Cerebellar nuclear complex (tissue), 1 donor: ENCODE results near the gene TPX2.
"Not testable (repeated sequence)": the region's sequence is repeated elsewhere in the genome, so short reads cannot be mapped to it uniquely, and the experiment has no call there.

ENCODE experiments used
- DNase-seq, 2 experiments: peaks; one replicate each; lab custom pipeline; 2025; lab: John Stamatoyannopoulos, UW

TPX2 gene

DNA sequence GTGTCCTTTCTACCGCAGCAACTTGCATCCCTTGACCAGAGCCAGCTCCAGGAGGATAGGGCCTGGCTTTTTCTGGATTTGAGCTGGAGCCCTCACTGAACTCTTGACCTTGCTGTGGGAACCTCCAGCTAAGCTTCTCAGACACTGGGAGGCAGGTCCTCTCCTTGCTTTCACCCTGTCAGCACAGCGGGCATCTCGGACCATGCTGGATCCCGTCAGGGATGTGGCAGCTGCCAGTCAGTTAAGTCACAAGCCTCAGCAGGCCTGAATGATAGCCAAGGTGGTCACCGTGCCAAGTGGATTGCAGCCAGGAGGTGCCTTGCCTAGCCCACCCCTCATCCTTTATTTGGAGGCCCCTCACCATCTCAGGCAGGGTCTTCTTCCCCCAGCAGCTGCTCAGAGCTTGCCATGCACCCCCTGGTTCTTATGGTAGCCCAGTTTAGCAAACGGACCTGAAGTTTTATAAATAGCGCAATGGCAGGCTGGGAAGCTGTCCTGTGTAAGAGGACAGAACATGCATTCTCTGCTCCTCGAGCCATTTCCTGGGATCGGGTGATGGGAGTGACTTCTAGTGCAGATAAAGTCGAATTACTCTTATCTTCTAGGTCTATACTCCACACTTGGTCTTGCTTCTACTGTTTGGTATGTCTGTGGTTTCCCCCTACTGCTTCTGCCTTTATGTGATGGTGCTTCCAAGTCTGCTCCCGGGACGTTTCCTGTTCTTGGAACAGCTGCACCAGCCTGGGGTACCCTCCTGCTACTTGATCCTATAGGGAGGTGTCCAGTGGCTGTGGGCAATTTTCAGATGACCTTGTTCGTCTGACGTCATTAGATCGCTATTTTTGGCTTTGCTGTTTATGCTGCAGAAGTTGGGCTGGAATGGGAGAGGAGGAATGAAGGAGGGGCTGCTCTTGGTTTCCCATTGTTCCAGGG, 73.0 kb downstream of the TPX2 start:
- no peak for DNase-seq

DNA sequence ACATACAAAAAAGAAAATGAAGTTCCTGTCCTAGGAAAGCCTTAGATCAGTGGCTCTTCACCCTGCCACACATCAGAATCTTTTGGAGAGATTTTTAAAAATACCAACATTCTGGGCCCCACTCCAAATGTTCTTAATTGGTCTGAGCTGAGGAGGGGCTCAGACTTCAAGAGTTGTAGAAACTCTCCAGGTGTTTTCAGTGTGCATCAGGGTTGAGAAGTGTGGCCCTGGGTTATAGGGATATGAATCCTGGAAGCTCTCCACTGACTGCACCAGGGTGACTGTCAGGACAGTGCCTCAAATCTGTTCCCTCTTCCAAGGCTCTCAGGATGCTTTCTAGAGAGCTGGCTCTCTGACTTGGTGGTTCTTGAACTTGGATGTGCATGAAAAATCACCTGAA, 74.5 kb downstream of the TPX2 start:
- DNase-seq = no peak

DNA sequence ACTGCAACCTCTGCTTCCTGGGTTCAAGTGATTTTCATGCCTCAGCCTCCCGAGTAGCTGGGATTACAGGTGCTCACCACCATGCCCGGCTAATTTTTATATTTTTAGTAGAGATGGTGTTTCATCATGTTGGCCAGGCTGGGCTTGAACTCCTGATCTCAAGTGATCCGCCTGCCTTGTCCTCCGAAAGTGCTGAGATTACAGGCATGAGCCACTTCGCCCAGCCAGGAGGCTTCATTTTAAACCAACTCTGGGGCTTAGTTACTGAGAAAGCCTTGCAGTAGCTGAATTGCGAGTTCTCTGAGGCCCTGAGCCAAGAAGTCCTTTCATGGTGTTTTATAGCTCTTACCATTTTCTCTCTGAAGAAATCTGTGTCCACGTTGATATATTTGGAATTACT, 75.1 kb downstream of the TPX2 start:
- DNase-seq = not testable (repeated sequence)

DNA sequence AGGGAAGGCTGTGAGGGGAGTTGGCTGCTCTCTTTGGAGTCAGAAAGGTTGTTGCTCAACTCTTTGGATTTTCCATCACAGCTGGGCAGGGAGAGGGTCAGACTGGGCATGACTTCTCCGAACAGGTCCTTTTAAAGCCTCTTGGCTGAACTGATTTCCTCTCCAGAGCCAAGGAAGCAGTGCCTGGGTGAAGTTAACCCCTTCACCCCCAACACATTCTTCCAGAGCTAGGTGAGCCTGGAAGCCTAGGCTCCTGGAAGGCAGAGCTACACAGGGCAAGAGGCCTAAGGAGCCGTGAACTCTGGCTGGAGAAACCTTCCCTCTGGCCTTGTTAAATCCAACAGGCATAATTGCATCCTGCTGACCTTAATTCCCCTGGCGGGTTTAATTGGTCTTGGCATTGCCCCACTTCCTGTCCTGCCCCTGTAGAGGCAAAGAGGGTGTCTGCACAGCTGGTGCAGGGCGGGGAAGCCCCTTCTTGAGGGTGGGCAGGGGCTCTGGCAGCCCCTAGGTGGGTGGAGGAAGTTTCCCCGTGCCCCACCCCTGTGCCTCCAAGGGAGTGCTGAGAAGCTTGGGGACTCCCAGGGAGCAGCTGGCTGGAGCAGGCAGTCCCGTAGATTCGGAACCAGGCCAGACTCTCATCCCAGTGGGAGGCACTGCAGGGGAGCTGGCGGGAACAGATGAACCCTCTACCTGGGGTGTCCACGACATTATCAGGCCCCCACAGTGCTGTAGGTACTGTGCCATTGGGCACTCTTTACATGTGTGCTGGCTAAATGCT, 76.5 kb downstream of the TPX2 start:
- no peak for DNase-seq

DNA sequence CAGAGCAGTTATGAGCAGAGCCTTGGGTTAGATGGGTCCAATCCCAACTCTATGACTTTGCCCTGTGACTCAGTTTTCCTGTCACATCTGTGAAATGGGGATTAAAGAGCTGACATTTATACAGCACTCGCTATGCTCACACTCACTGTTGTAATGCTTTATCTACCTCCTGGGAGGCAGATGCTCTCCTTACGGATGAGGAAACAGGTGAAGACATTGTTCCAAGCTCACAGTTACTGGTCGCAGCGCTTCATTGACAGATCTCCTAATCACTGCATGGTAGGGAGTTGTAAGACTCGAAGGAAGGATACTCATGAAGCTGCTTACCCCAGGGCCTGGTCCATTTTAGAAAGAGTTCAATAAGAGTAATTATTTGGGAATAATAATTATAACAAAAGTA, 77.1 kb downstream of the TPX2 start:
- DNase-seq = peak in 1 of 2 experiments; percentile 8

- DNase-seq = no peak
These were observed 78.4 kb downstream of the TPX2 start for GRCh38 chr20:31817461-31817860.

DNA sequence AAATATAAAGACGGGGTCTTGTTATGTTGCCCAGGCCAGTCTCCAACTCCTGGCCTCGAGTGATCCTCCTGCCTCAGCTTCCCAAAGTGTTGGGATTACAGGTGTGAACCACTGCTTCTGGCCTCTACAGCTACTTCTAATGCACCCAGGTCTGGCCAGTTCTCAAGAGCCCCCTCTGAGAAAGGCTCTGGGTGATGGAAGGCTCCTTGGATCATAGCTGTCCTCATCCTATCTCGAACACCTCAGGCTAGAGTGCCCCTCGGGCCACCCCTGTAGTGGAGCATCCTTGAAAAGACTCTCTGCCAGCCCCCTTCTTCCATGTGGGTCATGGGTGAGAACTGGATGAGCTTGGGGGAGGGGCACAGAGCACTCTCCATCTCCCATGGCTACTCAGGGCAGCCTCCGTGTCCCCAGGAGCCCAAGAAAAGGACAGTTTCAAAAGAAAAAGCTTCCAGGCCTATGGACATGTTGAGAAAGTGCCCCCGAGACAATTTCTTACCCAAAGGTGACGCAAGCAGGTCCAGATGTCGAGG, 79.4 kb downstream of the TPX2 start:
- DNase-seq = no peak

- DNase-seq = no peak
These were observed 80.1 kb downstream of the TPX2 start, which contains the start of gene MYLK2 for GRCh38 chr20:31819083-31819784. Gene MYLK2 (plus strand): TSS chr20:31819356. CDS start chr20:31819581, 225 bp downstream.

GRCh38 chr20:31820228-31820627, 81.1 kb downstream of the TPX2 start:
- DNase-seq = no peak

- no peak for DNase-seq
These were observed 82.3 kb downstream of the TPX2 start for GRCh38 chr20:31821427-31821826.

GRCh38 chr20:31822421-31823330, 83.6 kb downstream of the TPX2 start:
- peak; percentile 26 to 63 for DNase-seq

DNA sequence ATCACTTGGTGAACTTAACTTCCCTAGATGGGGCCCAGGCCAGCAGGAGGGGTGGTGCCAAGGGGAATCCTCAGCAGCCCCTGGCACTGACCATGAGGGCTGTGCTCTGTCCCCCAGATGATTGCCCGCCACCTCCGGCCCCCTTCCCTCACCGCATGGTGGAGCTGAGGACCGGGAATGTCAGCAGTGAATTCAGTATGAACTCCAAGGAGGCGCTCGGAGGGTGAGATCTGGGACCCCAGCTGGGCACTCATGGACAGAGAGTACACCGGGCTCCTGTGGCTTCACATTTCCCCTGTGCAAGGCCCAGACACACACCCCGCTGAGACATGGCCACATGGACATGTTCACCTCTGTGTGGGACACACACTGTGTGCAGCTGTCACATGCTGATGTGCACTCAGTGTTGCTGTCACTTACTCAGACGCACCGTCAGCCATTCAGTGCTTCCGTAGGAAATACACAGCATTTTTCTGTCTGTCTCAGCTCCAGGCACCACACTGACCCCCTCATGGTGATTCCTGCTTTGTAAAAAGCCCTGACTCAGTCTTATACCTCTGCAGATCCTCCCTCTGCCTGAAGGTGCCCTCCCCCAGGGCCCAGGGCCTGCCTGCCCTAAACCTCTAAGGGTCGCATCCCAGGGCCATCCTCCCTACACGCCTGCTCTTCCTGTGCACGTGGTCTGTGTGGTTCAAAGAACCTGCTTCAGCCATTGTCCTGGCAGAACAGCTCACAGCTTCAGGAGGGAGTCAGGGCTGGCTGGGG, 84.5 kb downstream of the TPX2 start:
- DNase-seq = no peak

GRCh38 chr20:31824125-31824485, 85.0 kb downstream of the TPX2 start:
- DNase-seq = no peak

DNA sequence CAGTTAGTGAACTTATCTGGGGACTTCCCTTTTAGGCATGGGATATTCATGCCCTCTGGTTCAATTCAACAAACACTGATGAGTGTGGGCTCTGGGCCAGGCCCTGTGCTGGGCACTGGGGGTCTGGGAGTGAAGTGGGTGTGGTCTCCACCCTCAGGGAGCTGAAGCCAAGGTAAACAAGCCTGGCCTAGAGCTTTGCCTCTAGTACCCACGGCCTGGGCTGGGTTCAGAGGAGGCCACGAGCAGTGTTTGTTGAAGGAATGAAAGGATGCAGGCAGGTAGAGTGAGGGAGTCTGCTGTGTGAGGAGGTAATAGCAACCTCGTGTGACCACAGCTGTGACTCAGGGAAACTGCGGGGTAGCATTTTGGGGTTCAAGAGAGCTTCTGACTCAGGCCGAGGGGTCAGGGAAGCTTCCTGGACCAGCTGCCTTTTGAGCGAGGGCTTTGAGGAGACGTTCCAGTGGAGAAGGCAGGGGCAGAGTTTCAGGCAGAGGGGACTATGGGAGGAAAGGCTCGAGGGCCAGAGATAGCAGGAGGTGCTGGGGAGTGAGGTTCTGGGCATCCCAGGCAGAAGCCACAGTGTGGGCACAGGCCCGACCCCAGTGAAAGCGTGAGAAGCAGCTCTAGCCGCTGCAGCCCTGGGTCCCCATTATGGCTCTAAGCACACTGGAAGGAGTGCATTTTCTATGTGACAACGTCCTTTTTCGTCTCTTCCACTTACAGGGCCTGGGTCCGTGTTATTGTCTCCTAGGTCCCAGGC, 85.6 kb downstream of the TPX2 start:
- no peak for DNase-seq

GRCh38 chr20:31826074-31826473, 87.0 kb downstream of the TPX2 start:
- no peak for DNase-seq

DNA sequence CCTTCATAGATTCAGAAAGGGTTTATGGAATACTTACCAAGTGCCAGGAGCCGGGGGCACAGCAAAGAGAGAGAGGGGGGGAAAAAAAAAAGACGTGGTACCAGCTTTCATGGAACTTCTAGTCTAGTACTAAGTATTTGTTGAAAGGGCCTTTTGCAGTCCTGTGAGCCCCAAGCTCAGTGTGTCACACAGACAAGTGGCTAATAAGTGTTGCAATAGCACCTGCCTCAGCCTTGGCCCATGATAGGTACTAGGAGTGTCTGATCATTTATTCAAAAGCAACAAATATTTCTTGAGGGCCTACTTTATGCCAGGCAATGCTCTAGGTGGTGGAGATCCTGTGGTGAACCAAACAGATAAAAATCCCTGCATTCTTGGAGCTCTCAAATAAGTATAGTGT, 88.0 kb downstream of the TPX2 start:
- DNase-seq = no peak

- not testable (repeated sequence) for DNase-seq
These were observed 88.9 kb downstream of the TPX2 start for GRCh38 chr20:31828016-31828415.

DNA sequence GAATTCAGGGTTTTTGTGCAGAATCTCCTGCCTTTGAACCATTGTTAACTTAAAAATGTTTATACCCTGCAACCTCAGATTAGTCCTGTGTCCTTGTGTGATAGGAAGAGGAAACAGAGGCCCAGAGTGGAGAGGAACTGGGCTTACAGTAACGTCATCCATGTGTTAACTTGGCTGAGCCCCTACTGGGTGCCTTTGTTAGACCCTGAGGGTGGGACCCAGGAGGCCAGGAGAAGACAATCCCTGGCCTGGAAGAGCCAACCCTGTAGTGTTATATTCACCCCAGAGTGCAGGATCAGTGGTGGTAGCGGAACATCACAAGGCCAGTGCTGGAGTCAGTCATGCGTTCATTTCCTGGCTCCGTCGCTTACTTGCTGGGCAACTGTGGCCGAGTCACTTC, 90.6 kb downstream of the TPX2 start:
- DNase-seq = no peak

- no peak for DNase-seq
These were observed 91.4 kb downstream of the TPX2 start for GRCh38 chr20:31830406-31830981.
